ENCODE results near the gene AIFM1.

DNA sequence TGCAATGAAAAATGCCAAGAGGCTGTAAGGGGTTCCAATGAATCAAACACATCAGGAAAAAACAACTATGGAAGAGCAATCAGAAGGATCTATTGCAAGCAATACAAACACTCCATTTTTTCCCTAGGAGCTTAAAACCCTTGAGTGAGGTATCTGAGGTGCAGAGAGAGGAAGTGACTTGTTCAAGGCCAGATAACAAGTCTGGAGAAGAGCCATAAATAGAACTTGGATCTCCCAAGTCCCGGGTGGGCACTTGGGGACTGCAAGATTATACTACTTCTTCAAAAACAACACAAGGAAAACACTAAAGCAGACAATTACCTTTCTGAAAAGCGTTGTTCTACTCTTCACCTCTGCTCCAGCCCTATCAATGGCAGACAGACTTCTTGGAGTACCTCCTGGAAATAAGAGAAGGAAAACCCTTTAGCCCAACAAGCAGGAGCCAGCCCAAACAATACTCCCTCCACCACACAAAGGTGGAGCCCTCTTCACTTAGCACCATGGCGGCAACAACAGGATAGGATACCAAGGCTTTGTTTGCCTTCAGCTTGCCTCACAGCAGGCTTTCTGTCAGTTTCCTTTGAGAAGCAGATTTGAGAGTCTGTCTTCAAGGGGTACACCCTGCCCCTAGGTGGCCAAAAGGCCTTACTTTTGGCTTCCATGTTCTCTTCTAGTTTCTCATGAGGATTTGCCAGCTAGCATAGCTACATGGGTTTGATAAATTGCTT lies 26.0 kb downstream of the AIFM1 start:
- TF ChIP-seq POLR2AphosphoS5 (IDR thresholded peaks at IDR 0.05) (no peak), POLR2A (IDR thresholded peaks at IDR 0.05; ENCODE audit: low read depth) (no peak)
- TF ChIP-seq, protein P1, sequence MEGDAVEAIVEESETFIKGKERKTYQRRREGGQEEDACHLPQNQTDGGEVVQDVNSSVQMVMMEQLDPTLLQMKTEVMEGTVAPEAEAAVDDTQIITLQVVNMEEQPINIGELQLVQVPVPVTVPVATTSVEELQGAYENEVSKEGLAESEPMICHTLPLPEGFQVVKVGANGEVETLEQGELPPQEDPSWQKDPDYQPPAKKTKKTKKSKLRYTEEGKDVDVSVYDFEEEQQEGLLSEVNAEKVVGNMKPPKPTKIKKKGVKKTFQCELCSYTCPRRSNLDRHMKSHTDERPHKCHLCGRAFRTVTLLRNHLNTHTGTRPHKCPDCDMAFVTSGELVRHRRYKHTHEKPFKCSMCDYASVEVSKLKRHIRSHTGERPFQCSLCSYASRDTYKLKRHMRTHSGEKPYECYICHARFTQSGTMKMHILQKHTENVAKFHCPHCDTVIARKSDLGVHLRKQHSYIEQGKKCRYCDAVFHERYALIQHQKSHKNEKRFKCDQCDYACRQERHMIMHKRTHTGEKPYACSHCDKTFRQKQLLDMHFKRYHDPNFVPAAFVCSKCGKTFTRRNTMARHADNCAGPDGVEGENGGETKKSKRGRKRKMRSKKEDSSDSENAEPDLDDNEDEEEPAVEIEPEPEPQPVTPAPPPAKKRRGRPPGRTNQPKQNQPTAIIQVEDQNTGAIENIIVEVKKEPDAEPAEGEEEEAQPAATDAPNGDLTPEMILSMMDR (IDR thresholded peaks at IDR 0.05): no peak
